Measurements from ENCODE around the gene SOX5.
"Not testable (repeated sequence)": the region's sequence is repeated elsewhere in the genome, so short reads cannot be mapped to it uniquely, and the experiment has no call there.

Gene SOX5

GRCh38 chr12:23533265-23533664 is 416.2 kb downstream of the SOX5 start:
- DNase-seq (ENCODE audit: low read depth) = no peak
- no peak overlapping the region for H3K4me3 ChIP-seq (replicated peaks; ENCODE audit: low read depth, low read length)
- TF ChIP-seq CTCF (IDR thresholded peaks at IDR 0.05; ENCODE audit: low read length, missing control alignments) = no peak

GRCh38 chr12:23528316-23528715 is 421.2 kb downstream of the SOX5 start:
- H3K4me3 ChIP-seq (replicated peaks; ENCODE audit: low read depth, low read length) = no peak overlapping the region
- no peak for DNase-seq (ENCODE audit: low read depth)
- no peak for TF ChIP-seq CTCF (IDR thresholded peaks at IDR 0.05; ENCODE audit: low read length, missing control alignments)

DNA sequence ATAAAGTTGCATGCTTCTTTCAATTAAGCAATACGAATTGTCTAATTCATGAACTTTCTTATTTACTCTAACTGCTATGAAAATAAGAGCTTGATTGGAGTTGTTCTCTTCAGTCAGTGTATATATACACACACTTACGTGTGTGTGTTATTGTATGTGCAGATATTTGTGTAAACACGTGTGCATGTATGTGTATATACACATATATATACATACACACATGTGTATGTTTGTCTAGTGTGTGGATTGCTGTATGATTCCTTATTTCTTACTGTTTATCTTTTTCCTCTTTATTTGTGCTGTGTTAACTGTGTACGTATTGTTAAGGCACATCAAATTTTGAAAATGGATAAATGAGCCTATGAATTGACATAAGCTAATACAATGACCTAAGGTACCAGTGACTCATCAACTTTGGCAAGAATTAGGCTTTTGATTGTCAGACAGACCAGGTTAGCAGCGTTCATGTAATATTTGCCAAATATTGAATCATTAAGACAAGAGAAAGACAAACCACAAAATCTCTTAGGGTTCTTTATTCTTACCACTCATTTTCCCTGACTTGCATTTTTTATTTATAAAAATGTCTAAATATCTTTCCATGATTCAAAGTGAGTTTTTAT is 423.9 kb downstream of the SOX5 start:
- H3K4me3 ChIP-seq (replicated peaks; ENCODE audit: low read depth, low read length) = no peak overlapping the region
- DNase-seq (ENCODE audit: low read depth) = no peak
- no peak for TF ChIP-seq CTCF (IDR thresholded peaks at IDR 0.05; ENCODE audit: low read length, missing control alignments)

DNA sequence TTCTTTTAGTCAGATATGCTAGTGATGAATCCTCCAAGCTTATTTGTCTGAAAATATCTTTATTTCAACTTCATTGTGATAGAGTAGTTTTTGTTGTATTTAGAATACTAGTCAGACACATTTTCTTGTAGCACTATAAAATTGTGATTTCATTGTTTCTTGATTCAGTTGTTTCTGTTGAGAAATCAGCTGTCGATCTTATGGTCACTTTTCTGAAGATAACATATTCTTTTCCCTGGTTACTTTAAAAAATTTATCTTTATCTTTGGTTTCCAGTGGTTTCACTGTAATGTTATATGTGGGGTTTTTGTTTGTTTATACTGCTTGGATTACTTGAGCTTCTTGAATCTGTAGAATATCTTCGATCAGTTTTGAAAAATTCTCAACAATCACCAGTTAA is 426.1 kb downstream of the SOX5 start:
- no peak for DNase-seq (ENCODE audit: low read depth)
- H3K4me3 ChIP-seq (replicated peaks; ENCODE audit: low read depth, low read length) = no peak overlapping the region
- no peak for TF ChIP-seq CTCF (IDR thresholded peaks at IDR 0.05; ENCODE audit: low read length, missing control alignments)

DNA sequence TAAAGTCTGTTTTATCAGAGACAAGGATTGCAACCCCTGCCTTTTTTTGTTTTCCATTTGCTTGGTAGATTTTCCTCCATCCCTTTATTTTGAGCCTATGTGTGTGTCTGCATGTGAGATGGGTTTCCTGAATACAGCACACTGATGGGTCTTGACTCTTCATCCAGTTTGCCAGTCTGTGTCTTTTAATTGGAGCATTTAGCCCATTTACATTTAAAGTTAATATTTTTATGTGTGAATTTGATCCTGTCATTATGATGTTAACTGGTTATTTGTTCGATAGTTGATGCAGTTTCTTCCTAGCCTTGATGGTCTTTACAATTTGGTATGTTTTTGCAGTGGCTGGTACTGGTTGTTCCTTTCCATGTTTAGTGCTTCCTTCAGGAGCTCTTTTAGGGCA is 430.0 kb downstream of the SOX5 start:
- DNase-seq (ENCODE audit: low read depth); H3K4me3 ChIP-seq (replicated peaks; ENCODE audit: low read depth, low read length): not testable (repeated sequence)

- DNase-seq (ENCODE audit: low read depth); H3K4me3 ChIP-seq (replicated peaks; ENCODE audit: low read depth, low read length): not testable (repeated sequence)
These were observed 433.7 kb downstream of the SOX5 start for GRCh38 chr12:23515785-23516184.

DNA sequence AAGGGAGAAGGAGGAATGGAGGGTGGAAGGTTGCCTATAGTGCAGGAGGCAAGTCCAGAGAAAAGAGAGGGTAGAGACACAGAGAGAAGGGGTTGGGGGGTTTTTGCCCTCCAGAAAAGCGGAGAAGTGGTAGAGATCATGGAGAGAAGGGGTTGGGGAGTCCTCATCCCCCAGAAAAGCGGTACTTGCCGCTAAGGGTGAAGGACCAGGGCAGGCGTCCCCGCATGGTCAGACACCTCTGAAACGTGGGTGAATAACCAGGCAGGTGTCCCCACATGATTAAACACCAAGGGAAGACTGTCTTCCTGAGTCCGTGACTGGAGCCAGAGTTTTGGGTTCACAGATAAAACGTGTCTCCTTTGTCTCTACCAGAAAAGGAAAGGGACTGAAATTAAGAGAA is 439.0 kb downstream of the SOX5 start:
- H3K4me3 ChIP-seq (replicated peaks; ENCODE audit: low read depth, low read length) = no peak overlapping the region
- no peak for DNase-seq (ENCODE audit: low read depth)
- no peak for TF ChIP-seq CTCF (IDR thresholded peaks at IDR 0.05; ENCODE audit: low read length, missing control alignments)

DNA sequence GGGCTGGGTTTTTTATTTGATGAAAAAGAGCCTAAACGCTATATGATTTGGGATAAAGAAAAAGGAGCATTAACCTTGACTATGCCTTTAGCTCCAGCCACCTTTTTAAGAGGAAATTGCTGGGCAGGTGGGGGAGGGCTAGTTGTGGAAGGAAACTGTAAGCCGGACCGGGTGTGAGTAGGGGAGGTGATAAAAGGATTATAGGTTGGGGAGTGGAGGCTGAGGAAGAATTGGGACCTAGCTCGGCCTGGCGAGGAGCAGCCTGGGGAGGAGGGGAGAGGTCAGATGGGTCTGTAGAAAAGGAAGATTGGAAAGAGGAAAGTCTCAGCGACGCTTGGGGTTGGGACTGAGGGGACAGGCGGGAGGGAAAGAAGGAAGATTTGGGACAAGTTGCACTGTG is 439.6 kb downstream of the SOX5 start:
- H3K4me3 ChIP-seq (replicated peaks; ENCODE audit: low read depth, low read length); DNase-seq (ENCODE audit: low read depth): not testable (repeated sequence)

- not testable (repeated sequence) for H3K4me3 ChIP-seq (replicated peaks; ENCODE audit: low read depth, low read length); DNase-seq (ENCODE audit: low read depth)
These were observed 441.7 kb downstream of the SOX5 start for GRCh38 chr12:23507785-23508184.

- DNase-seq (ENCODE audit: low read depth) = not testable (repeated sequence)
These were observed 443.7 kb downstream of the SOX5 start for GRCh38 chr12:23505736-23506135.

More at GRCh38 chr12:23505736-23506135, 443.7 kb downstream of the SOX5 start:
- H3K4me3 ChIP-seq (replicated peaks; ENCODE audit: low read depth, low read length) = not testable (repeated sequence)
